Esophagus squamous epithelium (tissue), 5 donors: ENCODE results near the gene SIL1. TPM values are rescaled to one million over a fixed set of nuclear protein-coding genes. Genes with fewer than 3 reads are reported as not detected.

Experiments used
- DNase-seq: peaks from one replicate; lab custom pipeline; 2025; lab: John Stamatoyannopoulos, UW
- H3K27ac ChIP-seq, 4 donors: fragments of 200-600 bp; sonication (generic); one replicate each; pipeline ENCODE4 v1.5.1; 2016 to 2019; ENCODE audit warnings: mild to moderate bottlenecking in 1 of 4
- H3K27me3 ChIP-seq, 4 donors: fragments of 200-600 bp; sonication (generic); 1 replicate in 3 of 4; 2 replicates in 1 of 4; pipeline versions ENCODE4 v1.5.1 to v1.6.0; 2017 to 2021; ENCODE audit warnings: antibody characterized with exemption in 1 of 4
- H3K36me3 ChIP-seq, 3 donors: fragments of 200-600 bp; sonication (generic); one replicate each; pipeline ENCODE4 v1.5.1; 2016 to 2019
- H3K4me1 ChIP-seq, 3 donors: fragments of 200-600 bp; sonication (generic); one replicate each; pipeline ENCODE4 v1.5.1; 2017 to 2019
- H3K4me3 ChIP-seq, 4 donors: fragments of 200-600 bp; sonication (generic); 1 replicate in 3 of 4; 2 replicates in 1 of 4; pipeline ENCODE4 v1.5.1; 2016 to 2019; ENCODE audit warnings: mild to moderate bottlenecking in 2 of 4, moderate library complexity in 1 of 4
- H3K9me3 ChIP-seq, 3 donors: fragments of 200-600 bp; sonication (generic); one replicate each; pipeline ENCODE4 v1.5.1; 2016 to 2019
- POLR2A ChIP-seq, 4 donors: fragments of 450-650 bp; IDR thresholded peaks; one replicate each; pipeline ENCODE4 v1.6.1; 2017; ENCODE audit warnings: antibody characterized with exemption in 4 of 4, mild to moderate bottlenecking in 4 of 4, moderate library complexity in 3 of 4
- WGBS, 2 donors: methylation state at CpG; one replicate each; pipeline ENCODE4 v1.1.5; 2018; 5-methylcytosine and 5-hydroxymethylcytosine counted together
- intact Hi-C: fragments of 100-400 bp; cut with DNase I; formaldehyde crosslinking; loops from one replicate; pipeline ENCODE4 v1.15.0; 2022
- total RNA-seq, 4 donors: library from RNA; depleted of rRNA; stranded (reverse); fragments of >200 nt; gene quantifications; one replicate each; pipeline ENCODE4 v1.1.0, GENCODE V29; 2016
- TF ChIP-seq, protein P1 (sequence below), 6 experiments: fragments of 450-650 bp in 4 of 6; fragments of 200-600 bp in 2 of 6; sonication (generic) in 2 of 6; IDR thresholded peaks; one replicate each; pipeline ENCODE4 v1.5.1; 2016 to 2019; ENCODE audit warnings: antibody characterized with exemption in 6 of 6, mild to moderate bottlenecking in 4 of 6, moderate library complexity in 4 of 6
- donor health status: DM: yes; HTN: yes; CAD: no.

SIL1 gene
- total RNA-seq, 4 donors from 2014 or later = 18.0 to 34.6 (median 18.3) TPM

DNA sequence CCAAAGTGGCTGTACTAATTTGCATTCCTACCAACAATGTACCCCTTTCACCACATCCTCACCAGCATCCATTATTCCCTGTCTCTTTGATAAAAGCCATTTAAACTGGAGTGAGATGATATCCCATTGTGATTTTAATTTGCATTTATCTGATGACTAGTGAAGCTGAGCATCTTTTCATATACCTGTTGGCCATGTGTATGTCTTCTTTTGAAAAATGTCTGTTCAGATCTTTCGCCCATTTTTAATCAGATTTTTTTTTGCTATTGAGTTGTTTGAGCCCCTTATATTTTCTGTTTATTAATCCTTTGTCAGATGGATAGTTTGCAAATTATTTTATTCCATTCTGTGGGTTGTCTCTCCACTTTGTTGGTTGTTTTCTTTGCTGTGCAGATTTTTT lies 202.0 kb downstream of the SIL1 start:
- Histone ChIP-seq H3K36me3 (no peaks in the 10 kb centered on the region), H3K4me3 (no peak overlapping the region), H3K27ac (no peak overlapping the region), H3K4me1 (no peaks in the 10 kb centered on the region), H3K9me3 (no peaks in the 10 kb centered on the region), H3K27me3 (no peaks in the 10 kb centered on the region)
- DNase-seq = no peak
- no peak for TF ChIP-seq POLR2A (IDR thresholded peaks at IDR 0.05)
- TF ChIP-seq, protein P1, sequence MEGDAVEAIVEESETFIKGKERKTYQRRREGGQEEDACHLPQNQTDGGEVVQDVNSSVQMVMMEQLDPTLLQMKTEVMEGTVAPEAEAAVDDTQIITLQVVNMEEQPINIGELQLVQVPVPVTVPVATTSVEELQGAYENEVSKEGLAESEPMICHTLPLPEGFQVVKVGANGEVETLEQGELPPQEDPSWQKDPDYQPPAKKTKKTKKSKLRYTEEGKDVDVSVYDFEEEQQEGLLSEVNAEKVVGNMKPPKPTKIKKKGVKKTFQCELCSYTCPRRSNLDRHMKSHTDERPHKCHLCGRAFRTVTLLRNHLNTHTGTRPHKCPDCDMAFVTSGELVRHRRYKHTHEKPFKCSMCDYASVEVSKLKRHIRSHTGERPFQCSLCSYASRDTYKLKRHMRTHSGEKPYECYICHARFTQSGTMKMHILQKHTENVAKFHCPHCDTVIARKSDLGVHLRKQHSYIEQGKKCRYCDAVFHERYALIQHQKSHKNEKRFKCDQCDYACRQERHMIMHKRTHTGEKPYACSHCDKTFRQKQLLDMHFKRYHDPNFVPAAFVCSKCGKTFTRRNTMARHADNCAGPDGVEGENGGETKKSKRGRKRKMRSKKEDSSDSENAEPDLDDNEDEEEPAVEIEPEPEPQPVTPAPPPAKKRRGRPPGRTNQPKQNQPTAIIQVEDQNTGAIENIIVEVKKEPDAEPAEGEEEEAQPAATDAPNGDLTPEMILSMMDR (IDR thresholded peaks at IDR 0.05) = no peak
- intact Hi-C loops = no loop called here
- 91% methylated on average over 1 of the region's 1 CpG for WGBS, 2 donors

DNA sequence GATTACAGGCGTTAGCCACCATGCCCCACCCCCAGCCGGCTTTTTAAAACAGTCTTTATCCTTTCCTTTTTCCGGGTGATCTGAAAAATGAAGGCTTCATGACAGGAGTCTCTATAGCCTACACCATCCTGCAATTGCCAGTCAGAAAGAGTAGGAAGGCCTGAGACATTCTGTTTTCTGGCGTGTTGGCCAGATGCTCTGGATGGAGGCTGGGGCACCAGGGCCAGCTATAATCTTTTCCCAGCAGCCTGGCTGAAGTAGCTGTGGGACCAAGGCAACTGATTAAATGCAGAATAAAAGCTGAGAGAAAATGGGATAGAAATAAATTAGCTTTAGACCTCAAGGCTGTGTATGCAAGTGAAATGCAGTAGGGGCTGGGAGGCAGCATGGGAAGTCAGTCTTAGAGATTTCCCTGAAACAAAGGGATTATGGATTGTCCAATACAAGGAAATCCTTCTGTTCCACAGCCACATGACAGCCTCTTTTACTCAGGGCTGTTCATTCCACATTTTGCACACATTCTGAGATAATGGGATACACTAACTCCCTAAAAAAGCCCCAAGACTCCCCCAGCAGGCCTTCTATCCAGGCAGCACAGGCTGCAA lies 207.1 kb downstream of the SIL1 start:
- no peaks in the 10 kb centered on the region for H3K4me1 ChIP-seq
- H3K27me3 ChIP-seq = no peaks in the 10 kb centered on the region
- no peak overlapping the region for H3K27ac ChIP-seq
- DNase-seq = no peak
- intact Hi-C loops = no loop called here
- WGBS, 2 donors = 93 to 97% methylated on average over 4 of the region's 4 CpGs
- no peaks in the 10 kb centered on the region for H3K9me3 ChIP-seq
- H3K36me3 ChIP-seq = no peaks in the 10 kb centered on the region
- H3K4me3 ChIP-seq = no peak overlapping the region
- TF ChIP-seq POLR2A (IDR thresholded peaks at IDR 0.05) = no peak
- TF ChIP-seq, protein P1 (IDR thresholded peaks at IDR 0.05) = no peak

DNA sequence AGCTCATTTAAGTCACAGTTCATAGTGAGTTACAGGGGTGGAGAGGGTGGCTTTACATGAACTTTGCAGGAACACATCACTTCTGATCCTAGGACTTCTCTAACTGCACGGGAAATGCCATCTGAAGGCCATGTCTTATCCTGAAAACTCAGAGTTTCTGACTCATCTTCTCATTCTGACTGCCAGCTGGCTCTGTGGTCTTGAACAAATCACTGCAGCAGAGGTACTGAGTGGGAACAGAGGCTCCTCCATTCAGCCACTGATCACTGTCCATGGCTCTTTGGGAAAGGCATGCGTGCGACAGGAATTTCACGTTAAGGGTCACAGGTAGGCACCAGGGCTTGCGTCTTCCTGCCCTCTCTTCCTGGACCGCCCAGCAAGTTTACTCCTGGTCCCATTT lies 208.4 kb downstream of the SIL1 start:
- 87 to 95% methylated on average over 6 of the region's 6 CpGs for WGBS, 2 donors
- no peak for TF ChIP-seq POLR2A (IDR thresholded peaks at IDR 0.05)
- TF ChIP-seq, protein P1 (IDR thresholded peaks at IDR 0.05) = no peak
- Histone ChIP-seq H3K9me3 (no peaks in the 10 kb centered on the region), H3K27me3 (no peaks in the 10 kb centered on the region), H3K4me3 (no peak overlapping the region), H3K27ac (no peak overlapping the region), H3K4me1 (no peaks in the 10 kb centered on the region), H3K36me3 (no peaks in the 10 kb centered on the region)
- intact Hi-C loops = no loop called here
- DNase-seq = no peak

DNA sequence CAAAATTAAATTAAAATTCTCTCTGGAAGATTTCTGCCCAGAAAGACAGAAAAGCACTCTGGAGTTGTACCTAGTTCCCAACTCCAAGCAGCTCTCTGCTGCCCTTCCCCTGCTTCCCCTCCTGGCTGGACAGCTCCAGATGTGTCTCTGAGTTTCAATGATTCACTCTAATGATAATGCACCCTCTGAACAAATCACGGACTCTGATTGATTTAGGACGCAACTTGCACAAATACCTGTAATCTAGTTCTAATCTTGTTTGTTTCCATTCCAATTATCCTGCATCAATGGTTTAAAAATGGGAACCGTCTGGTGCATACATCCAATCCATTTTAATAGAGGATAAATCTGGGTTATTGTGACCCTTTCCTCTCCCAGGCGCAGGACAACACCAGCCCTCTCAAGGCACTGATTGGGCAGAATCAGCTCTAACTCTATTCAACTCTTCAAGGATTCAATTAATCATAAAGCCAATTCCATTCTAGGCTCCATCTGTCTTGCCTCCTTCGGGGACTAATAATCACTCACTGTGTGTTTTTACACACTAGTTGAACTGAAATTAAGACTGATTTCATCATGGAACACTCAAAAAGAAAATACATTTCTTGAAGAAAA lies 211.9 kb downstream of the SIL1 start:
- no peak for TF ChIP-seq POLR2A (IDR thresholded peaks at IDR 0.05)
- DNase-seq = no peak
- Histone ChIP-seq H3K9me3 (no peaks in the 10 kb centered on the region), H3K27ac (no peak overlapping the region), H3K27me3 (no peaks in the 10 kb centered on the region), H3K36me3 (no peaks in the 10 kb centered on the region), H3K4me3 (no peak overlapping the region), H3K4me1 (no peaks in the 10 kb centered on the region)
- 91 to 93% methylated on average over 5 of the region's 5 CpGs for WGBS, 2 donors
- intact Hi-C loops = no loop called here

DNA sequence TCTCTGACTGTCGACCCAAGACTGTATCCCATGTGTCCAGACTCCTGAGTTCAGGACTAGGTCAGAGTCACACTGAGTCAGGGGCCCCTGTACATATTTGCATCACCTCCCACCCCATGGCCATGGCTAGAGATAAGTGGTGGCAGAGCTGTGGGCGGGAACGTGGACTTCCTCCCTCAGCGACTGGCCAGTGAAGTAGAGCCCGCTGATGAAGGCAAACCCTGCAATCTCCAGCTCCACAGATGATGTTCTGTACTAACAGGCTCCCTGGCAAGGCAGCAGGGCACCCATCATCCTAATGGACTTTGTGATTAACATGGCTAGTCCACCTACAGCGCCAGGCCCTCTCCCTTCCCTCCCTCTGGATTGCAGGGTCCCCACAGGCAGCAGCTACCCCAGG lies 212.5 kb downstream of the SIL1 start:
- no peaks in the 10 kb centered on the region for H3K36me3 ChIP-seq
- H3K27ac ChIP-seq = no peak overlapping the region
- peaks cover 0 to 2% (median 0%) of the 10 kb centered on the region in 3 donors for H3K4me1 ChIP-seq
- WGBS, 2 donors = 73 to 89% methylated on average over 1 to 2 of the region's 6 CpGs
- no peak for TF ChIP-seq POLR2A (IDR thresholded peaks at IDR 0.05)
- TF ChIP-seq, protein P1 (IDR thresholded peaks at IDR 0.05) = no peak
- no peak overlapping the region for H3K4me3 ChIP-seq
- DNase-seq = no peak
- no peaks in the 10 kb centered on the region for H3K9me3 ChIP-seq
- H3K27me3 ChIP-seq = no peaks in the 10 kb centered on the region
- intact Hi-C loops = no loop called here
